Measurements from ENCODE around the gene TSPO.

GRCh38 chr22:43129426-43130425, 21.6 kb upstream of the TSPO start:
- TF ChIP-seq SUZ12 (IDR thresholded peaks at IDR 0.05; ENCODE audit: extremely low read depth, insufficient read depth, insufficient read length) (no peak), YY1 (IDR thresholded peaks at IDR 0.05; ENCODE audit: insufficient read depth, insufficient read length) (no peak)

All from NT2/D1 (cell line).